Measurements from ENCODE around the gene ARGFX.

The ARGFX gene

DNA sequence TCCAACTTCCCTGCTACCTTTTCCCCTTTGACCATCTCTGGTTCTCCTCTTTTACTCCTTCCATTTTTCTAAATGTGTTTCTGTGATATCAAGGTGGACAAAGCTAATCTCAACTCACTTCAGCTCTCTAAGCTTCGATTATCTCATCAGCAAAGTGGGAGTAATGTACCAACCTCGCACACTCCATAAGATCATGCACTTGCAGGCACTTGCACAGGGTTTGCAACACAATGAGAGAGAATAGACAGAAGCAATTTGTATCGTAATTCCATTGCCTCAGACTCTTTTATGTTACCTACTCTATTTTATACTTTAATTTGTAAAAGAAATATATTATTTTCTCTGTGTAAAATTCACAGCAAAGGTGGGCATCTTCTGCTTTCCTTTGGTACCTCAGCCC is 15.0 kb upstream of the ARGFX start:
- H3K9me3 ChIP-seq (ENCODE audit: low read length), result no peaks in the 10 kb centered on the region
- TF ChIP-seq, protein P1, sequence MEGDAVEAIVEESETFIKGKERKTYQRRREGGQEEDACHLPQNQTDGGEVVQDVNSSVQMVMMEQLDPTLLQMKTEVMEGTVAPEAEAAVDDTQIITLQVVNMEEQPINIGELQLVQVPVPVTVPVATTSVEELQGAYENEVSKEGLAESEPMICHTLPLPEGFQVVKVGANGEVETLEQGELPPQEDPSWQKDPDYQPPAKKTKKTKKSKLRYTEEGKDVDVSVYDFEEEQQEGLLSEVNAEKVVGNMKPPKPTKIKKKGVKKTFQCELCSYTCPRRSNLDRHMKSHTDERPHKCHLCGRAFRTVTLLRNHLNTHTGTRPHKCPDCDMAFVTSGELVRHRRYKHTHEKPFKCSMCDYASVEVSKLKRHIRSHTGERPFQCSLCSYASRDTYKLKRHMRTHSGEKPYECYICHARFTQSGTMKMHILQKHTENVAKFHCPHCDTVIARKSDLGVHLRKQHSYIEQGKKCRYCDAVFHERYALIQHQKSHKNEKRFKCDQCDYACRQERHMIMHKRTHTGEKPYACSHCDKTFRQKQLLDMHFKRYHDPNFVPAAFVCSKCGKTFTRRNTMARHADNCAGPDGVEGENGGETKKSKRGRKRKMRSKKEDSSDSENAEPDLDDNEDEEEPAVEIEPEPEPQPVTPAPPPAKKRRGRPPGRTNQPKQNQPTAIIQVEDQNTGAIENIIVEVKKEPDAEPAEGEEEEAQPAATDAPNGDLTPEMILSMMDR (IDR thresholded peaks at IDR 0.05; ENCODE audit: low read length), result no peak
- TF ChIP-seq EZH2 (IDR thresholded peaks at IDR 0.05; ENCODE audit: borderline replicate concordance, low read length), result no peak
- H3K9me2 ChIP-seq (ENCODE audit: low read depth, low read length), result no peaks in the 10 kb centered on the region
- no peak overlapping the region for H2AFZ ChIP-seq (ENCODE audit: low read length)
- no peak overlapping the region for H3K4me3 ChIP-seq (ENCODE audit: low read depth, low read length, poor library complexity, severe bottlenecking)
- H3K4me1 ChIP-seq (ENCODE audit: insufficient read depth, low read length, severe bottlenecking), result peaks cover 24% of the 10 kb centered on the region
- H3K27ac ChIP-seq (ENCODE audit: low read depth, low read length, poor library complexity, severe bottlenecking), result no peak overlapping the region
- H3F3A ChIP-seq (ENCODE audit: insufficient read depth, low read length), result no peaks in the 10 kb centered on the region
- no peak overlapping the region for H3K9ac ChIP-seq (ENCODE audit: low read length)
- H3K79me2 ChIP-seq (ENCODE audit: insufficient read depth, low read length), result no peaks in the 10 kb centered on the region
- H3K27me3 ChIP-seq (ENCODE audit: insufficient read depth, low read length), result no peaks in the 10 kb centered on the region
- H3K36me3 ChIP-seq (ENCODE audit: insufficient read depth, low read length), result no peaks in the 10 kb centered on the region
- no peak overlapping the region for H3K4me2 ChIP-seq (ENCODE audit: low read length)
- H4K20me1 ChIP-seq (ENCODE audit: insufficient read depth, low read length), result no peaks in the 10 kb centered on the region

DNA sequence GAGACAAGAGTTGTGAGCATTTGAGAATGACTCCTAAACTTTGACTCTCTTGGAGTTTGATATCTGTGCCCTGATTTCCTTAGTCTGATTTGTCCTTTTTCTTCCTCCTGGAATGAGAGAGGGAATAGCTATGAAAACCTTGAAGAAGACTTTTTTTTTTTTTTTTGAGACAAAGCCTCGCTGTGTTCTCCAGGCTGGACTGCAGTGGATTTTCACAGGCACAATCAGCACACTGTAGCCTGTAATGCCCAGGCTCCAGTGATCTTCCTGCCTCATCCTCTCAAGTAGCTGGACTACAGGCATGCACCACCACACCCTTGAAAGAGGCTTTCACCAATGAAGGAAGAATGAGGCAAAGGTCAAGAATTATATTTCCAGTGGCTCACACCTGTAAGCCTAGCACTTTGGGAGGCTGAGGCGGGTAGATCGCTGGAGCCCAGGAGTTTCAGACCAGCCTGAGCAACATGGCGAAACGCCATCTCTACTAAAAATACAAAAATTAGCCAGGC is 10.3 kb upstream of the ARGFX start:
- Histone ChIP-seq H3K27ac (ENCODE audit: low read depth, low read length, poor library complexity, severe bottlenecking) (no peak overlapping the region), H3K9me2 (ENCODE audit: low read depth, low read length) (no peaks in the 10 kb centered on the region)
- TF ChIP-seq, protein P1 (IDR thresholded peaks at IDR 0.05; ENCODE audit: low read length), result no peak
- TF ChIP-seq EZH2 (IDR thresholded peaks at IDR 0.05; ENCODE audit: borderline replicate concordance, low read length), result no peak

DNA sequence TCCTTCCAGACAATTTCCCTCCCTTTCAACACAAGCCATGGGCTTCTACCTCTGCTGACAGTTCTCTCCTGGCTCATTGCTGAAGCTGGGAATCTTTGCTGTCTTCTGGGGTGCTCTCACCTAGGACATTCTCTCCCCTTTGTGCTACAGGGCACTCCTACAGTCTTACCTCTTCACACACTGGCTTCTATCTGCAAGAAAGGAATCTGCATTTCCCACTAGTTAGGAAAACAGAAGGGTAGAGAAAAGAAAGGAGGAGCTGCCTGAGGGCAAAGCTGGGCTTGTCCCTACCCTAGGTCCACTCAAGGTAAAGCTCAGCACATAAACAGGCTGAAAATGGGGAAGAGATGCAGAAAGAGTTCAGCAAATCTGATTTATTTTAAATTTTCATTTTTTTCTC is 5.6 kb upstream of the ARGFX start:
- no peak overlapping the region for H3K9ac ChIP-seq (ENCODE audit: low read length)
- H3K27me3 ChIP-seq (ENCODE audit: insufficient read depth, low read length), result no peaks in the 10 kb centered on the region
- no peaks in the 10 kb centered on the region for H3K79me2 ChIP-seq (ENCODE audit: insufficient read depth, low read length)
- no peak overlapping the region for H3K27ac ChIP-seq (ENCODE audit: low read depth, low read length, poor library complexity, severe bottlenecking)
- H3K9me2 ChIP-seq (ENCODE audit: low read depth, low read length), result no peaks in the 10 kb centered on the region
- H4K20me1 ChIP-seq (ENCODE audit: insufficient read depth, low read length), result no peaks in the 10 kb centered on the region
- H3K4me1 ChIP-seq (ENCODE audit: insufficient read depth, low read length, severe bottlenecking), result no peaks in the 10 kb centered on the region
- H3K4me2 ChIP-seq (ENCODE audit: low read length), result no peak overlapping the region
- H3K36me3 ChIP-seq (ENCODE audit: insufficient read depth, low read length), result no peaks in the 10 kb centered on the region
- H3F3A ChIP-seq (ENCODE audit: insufficient read depth, low read length), result no peaks in the 10 kb centered on the region
- TF ChIP-seq, protein P1 (IDR thresholded peaks at IDR 0.05; ENCODE audit: low read length), result no peak
- no peak for TF ChIP-seq EZH2 (IDR thresholded peaks at IDR 0.05; ENCODE audit: borderline replicate concordance, low read length)
- H3K9me3 ChIP-seq (ENCODE audit: low read length), result no peaks in the 10 kb centered on the region
- no peak overlapping the region for H2AFZ ChIP-seq (ENCODE audit: low read length)
- no peak overlapping the region for H3K4me3 ChIP-seq (ENCODE audit: low read depth, low read length, poor library complexity, severe bottlenecking)

More for the DNA sequence above, 10.3 kb upstream of the ARGFX start:
- Histone ChIP-seq H3K4me3 (ENCODE audit: low read depth, low read length, poor library complexity, severe bottlenecking) (no peak overlapping the region), H3K79me2 (ENCODE audit: insufficient read depth, low read length) (no peaks in the 10 kb centered on the region), H3F3A (ENCODE audit: insufficient read depth, low read length) (no peaks in the 10 kb centered on the region), H4K20me1 (ENCODE audit: insufficient read depth, low read length) (no peaks in the 10 kb centered on the region), H2AFZ (ENCODE audit: low read length) (no peak overlapping the region), H3K27me3 (ENCODE audit: insufficient read depth, low read length) (no peaks in the 10 kb centered on the region), H3K4me1 (ENCODE audit: insufficient read depth, low read length, severe bottlenecking) (peaks cover under 1% of the 10 kb centered on the region), H3K9ac (ENCODE audit: low read length) (no peak overlapping the region), H3K4me2 (ENCODE audit: low read length) (no peak overlapping the region), H3K9me3 (ENCODE audit: low read length) (no peaks in the 10 kb centered on the region), H3K36me3 (ENCODE audit: insufficient read depth, low read length) (no peaks in the 10 kb centered on the region)

Measured in OCI-LY1 (cell line).